PC-9 (cell line): ENCODE data around the gene PHOX2B.

Source experiments
- CTCF ChIP-seq: fragments of 200-600 bp; sonication (generic); conservative IDR thresholded peaks from 2 replicates; pipeline ENCODE4 v1.6.1; 2017; ENCODE audit warnings: mixed run types, antibody characterized with exemption, mild to moderate bottlenecking, moderate library complexity
- EZH2 ChIP-seq: fragments of 200-600 bp; sonication (generic); IDR thresholded peaks from 2 replicates; pipeline ENCODE4 v1.8.0; 2017; ENCODE audit warnings: antibody characterized with exemption, low read depth

- TF ChIP-seq CTCF (no peak), EZH2 (no peak)
These were observed 3.7 kb upstream of the PHOX2B start for GRCh38 chr4:41752081-41752836.
